ENCODE results near the gene C4orf46. TPM values are rescaled to one million over a fixed set of nuclear protein-coding genes. Genes with fewer than 3 reads are reported as not detected.

C4orf46 gene
- polyA plus RNA-seq, 1 of the 3 experiments (the other 2 are of a cell fraction) = 7.0 TPM

DNA sequence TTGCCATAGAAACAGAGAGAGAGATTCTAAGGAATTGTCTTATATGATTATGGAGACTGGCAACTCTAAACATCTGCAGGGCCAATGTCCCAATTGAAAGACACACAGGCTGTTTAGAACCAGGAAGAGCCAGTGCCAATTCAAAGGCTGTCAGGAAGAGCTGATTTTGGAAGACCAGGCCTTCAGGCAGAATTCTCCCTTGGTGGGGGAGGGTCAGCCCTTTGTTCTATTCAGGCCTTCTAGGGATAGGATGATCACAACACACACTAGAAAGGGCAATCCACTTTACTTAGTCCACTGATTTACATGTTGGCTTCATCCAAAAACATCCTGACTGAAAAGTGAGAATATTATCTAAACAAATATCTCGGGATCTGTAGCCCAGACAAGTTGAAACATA is 15.2 kb downstream of the C4orf46 start (continued):
- TF ChIP-seq, protein P1, sequence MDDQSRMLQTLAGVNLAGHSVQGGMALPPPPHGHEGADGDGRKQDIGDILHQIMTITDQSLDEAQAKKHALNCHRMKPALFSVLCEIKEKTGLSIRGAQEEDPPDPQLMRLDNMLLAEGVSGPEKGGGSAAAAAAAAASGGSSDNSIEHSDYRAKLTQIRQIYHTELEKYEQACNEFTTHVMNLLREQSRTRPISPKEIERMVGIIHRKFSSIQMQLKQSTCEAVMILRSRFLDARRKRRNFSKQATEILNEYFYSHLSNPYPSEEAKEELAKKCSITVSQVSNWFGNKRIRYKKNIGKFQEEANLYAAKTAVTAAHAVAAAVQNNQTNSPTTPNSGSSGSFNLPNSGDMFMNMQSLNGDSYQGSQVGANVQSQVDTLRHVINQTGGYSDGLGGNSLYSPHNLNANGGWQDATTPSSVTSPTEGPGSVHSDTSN (IDR thresholded peaks at IDR 0.05) = no peak

- ChIA-PET POLR2A (no interaction called here), CTCF (no interaction called here)
- 56% methylated on average over 2 of the region's 2 CpGs for WGBS (ENCODE audit: low lambda C conversion rate)
- H3K4me1 ChIP-seq (ENCODE audit: control insufficient read depth in 1 of 2, insufficient read depth in 2 of 2, low read depth in 1 of 2, low read length in 1 of 2) = no peaks in the 10 kb centered on the region
- no peak for DNase-seq
- H3K27ac ChIP-seq (ENCODE audit: low read depth in 2 of 2, low read length in 1 of 2) = no peak overlapping the region
- H3K9me2 ChIP-seq = no peaks in the 10 kb centered on the region
- no peak overlapping the region for H3K4me3 ChIP-seq (ENCODE audit: low read depth in 2 of 2, low read length in 1 of 2)
- H3F3A ChIP-seq (replicated peaks; ENCODE audit: insufficient read depth) = no peaks in the 10 kb centered on the region
- H2AFZ ChIP-seq (ENCODE audit: low read depth) = peak overlapping the region; percentile 68
- H4K20me1 ChIP-seq (ENCODE audit: insufficient read depth) = no peaks in the 10 kb centered on the region
- TF ChIP-seq MEF2A (IDR thresholded peaks at IDR 0.05; ENCODE audit: borderline replicate concordance, low read depth) = no peak
- TF ChIP-seq CTCF (IDR thresholded peaks at IDR 0.05) = no peak
- no peak for TF ChIP-seq SMC3 (IDR thresholded peaks at IDR 0.05; ENCODE audit: low read depth, low read length)
- no peak for TF ChIP-seq CHD2 (IDR thresholded peaks at IDR 0.05; ENCODE audit: low read length, partially characterized antibody)
- TF ChIP-seq RFX5 (IDR thresholded peaks at IDR 0.05; ENCODE audit: low read length) = no peak
- no peak for TF ChIP-seq JUND (IDR thresholded peaks at IDR 0.05)
- TF ChIP-seq GATA2 (CRISPR knock-in tag; IDR thresholded peaks at IDR 0.05) = no peak
- TF ChIP-seq, protein P2, sequence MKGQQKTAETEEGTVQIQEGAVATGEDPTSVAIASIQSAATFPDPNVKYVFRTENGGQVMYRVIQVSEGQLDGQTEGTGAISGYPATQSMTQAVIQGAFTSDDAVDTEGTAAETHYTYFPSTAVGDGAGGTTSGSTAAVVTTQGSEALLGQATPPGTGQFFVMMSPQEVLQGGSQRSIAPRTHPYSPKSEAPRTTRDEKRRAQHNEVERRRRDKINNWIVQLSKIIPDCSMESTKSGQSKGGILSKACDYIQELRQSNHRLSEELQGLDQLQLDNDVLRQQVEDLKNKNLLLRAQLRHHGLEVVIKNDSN (IDR thresholded peaks at IDR 0.05; ENCODE audit: borderline replicate concordance, low read depth) = no peak
- no peak for TF ChIP-seq YY1 (IDR thresholded peaks at IDR 0.05; ENCODE audit: low read depth)
- TF ChIP-seq FOSL2 (IDR thresholded peaks at IDR 0.05; ENCODE audit: borderline replicate concordance, low read depth) = no peak
- TF ChIP-seq POLR2AphosphoS5 (IDR thresholded peaks at IDR 0.05; ENCODE audit: low read depth, low read length) = no peak
- TF ChIP-seq, protein P3, sequence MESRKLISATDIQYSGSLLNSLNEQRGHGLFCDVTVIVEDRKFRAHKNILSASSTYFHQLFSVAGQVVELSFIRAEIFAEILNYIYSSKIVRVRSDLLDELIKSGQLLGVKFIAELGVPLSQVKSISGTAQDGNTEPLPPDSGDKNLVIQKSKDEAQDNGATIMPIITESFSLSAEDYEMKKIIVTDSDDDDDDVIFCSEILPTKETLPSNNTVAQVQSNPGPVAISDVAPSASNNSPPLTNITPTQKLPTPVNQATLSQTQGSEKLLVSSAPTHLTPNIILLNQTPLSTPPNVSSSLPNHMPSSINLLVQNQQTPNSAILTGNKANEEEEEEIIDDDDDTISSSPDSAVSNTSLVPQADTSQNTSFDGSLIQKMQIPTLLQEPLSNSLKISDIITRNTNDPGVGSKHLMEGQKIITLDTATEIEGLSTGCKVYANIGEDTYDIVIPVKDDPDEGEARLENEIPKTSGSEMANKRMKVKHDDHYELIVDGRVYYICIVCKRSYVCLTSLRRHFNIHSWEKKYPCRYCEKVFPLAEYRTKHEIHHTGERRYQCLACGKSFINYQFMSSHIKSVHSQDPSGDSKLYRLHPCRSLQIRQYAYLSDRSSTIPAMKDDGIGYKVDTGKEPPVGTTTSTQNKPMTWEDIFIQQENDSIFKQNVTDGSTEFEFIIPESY (IDR thresholded peaks at IDR 0.05; ENCODE audit: borderline replicate concordance, low read depth) = no peak
- no peak for TF ChIP-seq TEAD4 (IDR thresholded peaks at IDR 0.05; ENCODE audit: borderline replicate concordance, insufficient read depth)
- TF ChIP-seq EP300 (IDR thresholded peaks at IDR 0.05; ENCODE audit: borderline replicate concordance in 1 of 2, low read depth in 1 of 2, low read length in 1 of 2) = no peak
- TF ChIP-seq, protein P1 (IDR thresholded peaks at IDR 0.05) = no peak
- no peak for TF ChIP-seq MAX (IDR thresholded peaks at IDR 0.05; ENCODE audit: low read depth)
- TF ChIP-seq, protein P4, sequence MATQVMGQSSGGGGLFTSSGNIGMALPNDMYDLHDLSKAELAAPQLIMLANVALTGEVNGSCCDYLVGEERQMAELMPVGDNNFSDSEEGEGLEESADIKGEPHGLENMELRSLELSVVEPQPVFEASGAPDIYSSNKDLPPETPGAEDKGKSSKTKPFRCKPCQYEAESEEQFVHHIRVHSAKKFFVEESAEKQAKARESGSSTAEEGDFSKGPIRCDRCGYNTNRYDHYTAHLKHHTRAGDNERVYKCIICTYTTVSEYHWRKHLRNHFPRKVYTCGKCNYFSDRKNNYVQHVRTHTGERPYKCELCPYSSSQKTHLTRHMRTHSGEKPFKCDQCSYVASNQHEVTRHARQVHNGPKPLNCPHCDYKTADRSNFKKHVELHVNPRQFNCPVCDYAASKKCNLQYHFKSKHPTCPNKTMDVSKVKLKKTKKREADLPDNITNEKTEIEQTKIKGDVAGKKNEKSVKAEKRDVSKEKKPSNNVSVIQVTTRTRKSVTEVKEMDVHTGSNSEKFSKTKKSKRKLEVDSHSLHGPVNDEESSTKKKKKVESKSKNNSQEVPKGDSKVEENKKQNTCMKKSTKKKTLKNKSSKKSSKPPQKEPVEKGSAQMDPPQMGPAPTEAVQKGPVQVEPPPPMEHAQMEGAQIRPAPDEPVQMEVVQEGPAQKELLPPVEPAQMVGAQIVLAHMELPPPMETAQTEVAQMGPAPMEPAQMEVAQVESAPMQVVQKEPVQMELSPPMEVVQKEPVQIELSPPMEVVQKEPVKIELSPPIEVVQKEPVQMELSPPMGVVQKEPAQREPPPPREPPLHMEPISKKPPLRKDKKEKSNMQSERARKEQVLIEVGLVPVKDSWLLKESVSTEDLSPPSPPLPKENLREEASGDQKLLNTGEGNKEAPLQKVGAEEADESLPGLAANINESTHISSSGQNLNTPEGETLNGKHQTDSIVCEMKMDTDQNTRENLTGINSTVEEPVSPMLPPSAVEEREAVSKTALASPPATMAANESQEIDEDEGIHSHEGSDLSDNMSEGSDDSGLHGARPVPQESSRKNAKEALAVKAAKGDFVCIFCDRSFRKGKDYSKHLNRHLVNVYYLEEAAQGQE (IDR thresholded peaks at IDR 0.05; ENCODE audit: low read depth, low read length) = no peak
- TF ChIP-seq ELF1 (IDR thresholded peaks at IDR 0.05) = no peak
- H3K9ac ChIP-seq = no peak overlapping the region
- no peaks in the 10 kb centered on the region for H3K9me3 ChIP-seq
- no peaks in the 10 kb centered on the region for H3K27me3 ChIP-seq (ENCODE audit: insufficient read depth)
- 0 out of 2 replicates have a peak overlapping the region, but pooled peaks have one; percentile 5 for H3K4me2 ChIP-seq
- no peaks in the 10 kb centered on the region for H3K79me2 ChIP-seq (ENCODE audit: insufficient read depth)
- H3K36me3 ChIP-seq (replicated peaks in 1 of 2; ENCODE audit: control insufficient read depth in 1 of 2, insufficient read depth in 2 of 2, low read length in 1 of 2) = no peaks in the 10 kb centered on the region
Measured at GRCh38 chr4:158652920-158653319, 18.8 kb downstream of the C4orf46 start.

All from SK-N-SH (cell line).